Smooth muscle cell of the brain vasculature (primary cell): ENCODE measurements around the gene RMRP.
A peak's percentile ranks its signal among the peaks of the same experiment; 100 is the strongest.
"Not testable (repeated sequence)": the region's sequence is repeated elsewhere in the genome, so short reads cannot be mapped to it uniquely, and the experiment has no call there.

ENCODE experiments used
- DNase-seq: peaks from one replicate; pipeline ENCODE4 v3.0.0-alpha.2; 2012; ENCODE audit warnings: low read depth, low spot score

The RMRP gene

GRCh38 chr9:35665471-35665818, 7.6 kb upstream of the RMRP start:
- no peak for DNase-seq

GRCh38 chr9:35664531-35665470, 7.0 kb upstream of the RMRP start, which contains the start of gene ARHGEF39:
Gene ARHGEF39, minus strand, starts transcription at chr9:35665195. Its CDS starts 26 bp downstream, at chr9:35665169.
- no peak for DNase-seq

GRCh38 chr9:35662437-35662836, 4.6 kb upstream of the RMRP start:
- no peak for DNase-seq

- no peak for DNase-seq
These were observed 4.0 kb upstream of the RMRP start for GRCh38 chr9:35661756-35662350.

- no peak for DNase-seq
These were observed 3.2 kb upstream of the RMRP start for GRCh38 chr9:35660966-35661415.

- no peak for DNase-seq
These were observed 1.5 kb upstream of the RMRP start for GRCh38 chr9:35659340-35659739.

GRCh38 chr9:35658968-35659220, 1.1 kb upstream of the RMRP start:
- DNase-seq: no peak

- no peak for DNase-seq
These were observed 533 bp upstream of the RMRP start, which contains the start of gene CCDC107 for GRCh38 chr9:35658137-35658967. Gene CCDC107, plus strand, starts transcription at chr9:35658292. Its CDS starts 88 bp downstream, at chr9:35658380.

GRCh38 chr9:35656831-35657545, 831 bp downstream of the RMRP start:
- no peak for DNase-seq

GRCh38 chr9:35656348-35656747, 1.5 kb downstream of the RMRP start:
- no peak for DNase-seq

- DNase-seq: no peak
These were observed 4.2 kb downstream of the RMRP start for GRCh38 chr9:35653611-35654010.

GRCh38 chr9:35652829-35653209, 5.0 kb downstream of the RMRP start:
- DNase-seq: no peak

GRCh38 chr9:35651956-35652828, 5.6 kb downstream of the RMRP start:
- DNase-seq: no peak

GRCh38 chr9:35650341-35651158, 7.3 kb downstream of the RMRP start, which contains the start of gene SIT1:
Gene SIT1, minus strand, starts transcription at chr9:35650931. Its CDS starts 78 bp downstream, at chr9:35650853.
- no peak for DNase-seq

GRCh38 chr9:35649431-35650340, 8.1 kb downstream of the RMRP start:
- DNase-seq: no peak

- peak; percentile 72 for DNase-seq
These were observed 11.1 kb downstream of the RMRP start for GRCh38 chr9:35646533-35647265.

- no peak for DNase-seq
These were observed 11.7 kb downstream of the RMRP start for GRCh38 chr9:35646153-35646532.

- DNase-seq: not testable (repeated sequence)
These were observed 12.1 kb downstream of the RMRP start for GRCh38 chr9:35645736-35646135.
